HG03439 (cell line): ENCODE measurements around the gene PON2.

Source experiments
- ATAC-seq: cut with Tn5 transposase; IDR thresholded peaks from one replicate; pipeline ENCODE4 v1.9.1; 2021; ENCODE audit warnings: mild to moderate bottlenecking, moderate library complexity; ENCODE audit not compliant: unreplicated experiment

Gene PON2

DNA sequence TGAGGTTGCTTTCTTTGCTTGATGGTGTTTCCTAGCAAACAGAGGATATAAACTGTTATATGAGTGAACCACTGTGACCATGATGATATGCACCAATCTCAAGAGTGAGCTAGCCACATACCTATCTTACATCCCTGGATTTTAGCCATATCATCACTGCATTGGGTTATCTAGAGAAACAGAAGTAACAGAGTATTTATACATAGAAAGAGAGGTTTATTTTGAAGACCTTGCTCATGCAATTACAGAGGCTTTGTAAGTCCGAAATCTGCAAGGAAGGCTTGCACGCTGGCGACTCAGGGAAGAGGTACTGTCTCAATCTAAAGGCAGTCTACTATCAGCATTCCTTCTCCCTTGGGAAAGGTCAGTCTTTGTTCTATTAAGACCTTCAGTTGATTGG, 11.8 kb upstream of the PON2 start:
- no peak for ATAC-seq

DNA sequence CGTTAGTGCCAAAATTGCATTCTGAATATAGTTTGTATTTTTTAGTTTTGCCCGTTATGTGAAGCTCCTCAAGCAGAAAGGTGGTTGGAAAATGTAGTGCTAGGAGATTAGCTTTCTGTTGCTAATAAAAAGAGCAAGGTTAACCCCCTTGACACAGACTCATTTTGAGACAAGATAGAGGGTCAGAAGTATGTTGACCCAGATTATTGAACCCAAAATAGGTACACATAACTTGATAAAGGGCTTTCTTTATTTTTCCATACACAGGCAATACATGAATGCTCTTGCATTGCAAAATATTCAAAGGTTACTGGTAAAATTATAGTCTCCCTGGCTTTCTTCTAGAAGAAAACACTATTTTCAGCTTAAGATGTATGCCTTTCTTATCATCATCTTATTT, 10.0 kb upstream of the PON2 start:
- no peak for ATAC-seq

DNA sequence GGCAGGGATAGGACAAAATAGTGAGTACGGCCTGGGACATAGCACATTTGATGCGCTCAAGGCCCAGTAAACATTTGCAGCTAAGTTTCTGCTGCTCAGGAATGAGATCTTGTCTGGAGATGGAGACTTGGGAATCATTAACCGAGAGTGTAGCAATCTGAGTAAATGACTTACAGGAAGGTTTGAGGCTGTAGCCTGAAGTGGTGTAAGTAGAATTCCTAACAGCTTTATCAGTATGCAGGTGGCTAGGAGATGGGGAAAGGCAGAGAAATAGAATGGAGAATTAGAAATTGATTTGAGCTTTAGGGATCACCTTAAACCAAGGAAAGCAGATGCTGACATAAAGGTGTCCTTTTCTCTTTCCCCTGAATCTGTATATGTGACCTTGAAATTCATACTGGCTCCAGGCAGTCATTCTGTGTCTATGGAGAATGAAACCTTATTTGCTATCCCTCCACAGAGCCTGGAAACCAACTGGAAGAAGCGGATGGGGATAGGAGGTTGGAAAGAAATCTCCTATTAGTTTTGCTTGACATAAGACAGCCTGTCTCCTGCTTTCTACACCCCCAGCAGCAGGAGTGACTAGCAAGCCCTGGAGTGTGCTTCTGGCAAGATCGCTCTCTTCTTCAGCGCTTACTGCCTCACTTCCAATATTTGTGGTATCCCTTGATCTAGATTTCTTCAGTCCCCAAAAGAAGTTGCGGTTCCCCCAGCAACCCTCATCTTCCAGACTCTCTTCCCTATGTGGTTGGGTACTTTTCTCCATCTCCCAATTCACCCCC, 6.4 kb upstream of the PON2 start:
- ATAC-seq = no peak

DNA sequence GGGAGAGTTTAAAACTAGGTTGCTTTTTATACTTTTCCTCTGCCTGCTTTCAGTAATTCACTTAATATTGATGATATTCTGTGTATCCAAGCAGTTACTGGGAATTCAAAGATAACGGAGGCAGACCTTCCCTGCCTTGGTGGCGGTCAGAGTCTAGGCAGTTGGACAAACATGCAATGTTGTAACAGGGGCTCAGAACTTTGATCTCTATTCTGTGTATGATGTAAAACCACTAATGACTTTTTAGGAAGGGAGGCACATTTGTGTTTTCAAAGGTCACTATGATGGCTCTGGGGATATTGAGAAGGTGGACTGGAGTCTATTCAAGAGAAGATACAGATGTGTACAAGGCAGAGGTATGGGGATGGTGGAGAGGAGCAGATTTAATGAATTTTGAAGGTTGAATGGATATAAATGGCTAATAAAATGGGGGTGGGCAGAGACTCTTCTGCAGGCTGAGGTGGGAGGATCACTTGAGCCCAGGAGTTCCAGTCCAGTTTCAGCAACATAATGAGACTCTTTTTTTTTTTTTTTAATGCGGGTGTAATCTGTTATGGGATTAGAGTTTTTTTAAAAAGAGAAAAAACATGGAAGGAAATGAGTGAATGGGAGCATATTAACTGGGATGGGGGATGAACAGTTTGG, 5.7 kb upstream of the PON2 start:
- no peak for ATAC-seq

DNA sequence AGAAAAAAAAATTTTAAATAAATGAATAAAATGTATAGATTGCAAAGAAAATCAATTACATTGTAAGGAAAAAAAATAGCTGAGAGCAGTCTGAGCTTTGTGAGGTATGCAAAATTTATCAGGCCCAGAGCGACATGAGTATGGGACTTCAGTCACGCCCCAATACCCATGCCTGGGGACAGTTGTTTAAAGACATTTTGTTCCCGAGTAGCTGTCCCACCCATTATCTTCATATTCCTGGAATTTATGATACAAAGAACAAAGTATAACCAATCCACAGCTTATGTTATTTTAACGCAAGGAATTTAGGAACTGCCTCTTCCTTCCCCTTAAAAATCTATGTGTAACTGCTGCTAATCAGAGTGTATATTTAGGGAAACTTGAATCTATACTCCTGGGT, 1.6 kb upstream of the PON2 start:
- ATAC-seq = no peak

DNA sequence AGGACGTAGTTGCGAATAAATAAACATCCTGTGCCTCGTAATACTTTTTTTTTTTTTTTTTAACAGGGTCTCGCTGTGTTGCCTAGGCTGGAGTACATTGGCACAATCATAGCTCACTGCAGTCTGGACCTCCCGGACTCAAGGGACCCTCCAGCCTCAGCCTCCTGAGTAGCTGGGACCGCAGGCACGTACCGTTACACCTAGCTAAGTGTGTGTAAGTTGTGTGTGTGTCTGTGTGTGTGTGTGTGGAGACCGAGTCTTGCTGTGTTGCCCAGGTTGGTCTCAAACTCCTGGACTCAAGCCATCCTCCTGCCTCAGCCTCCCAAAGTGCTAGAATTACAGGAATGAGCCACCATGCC, 573 bp upstream of the PON2 start:
- ATAC-seq = no peak

DNA sequence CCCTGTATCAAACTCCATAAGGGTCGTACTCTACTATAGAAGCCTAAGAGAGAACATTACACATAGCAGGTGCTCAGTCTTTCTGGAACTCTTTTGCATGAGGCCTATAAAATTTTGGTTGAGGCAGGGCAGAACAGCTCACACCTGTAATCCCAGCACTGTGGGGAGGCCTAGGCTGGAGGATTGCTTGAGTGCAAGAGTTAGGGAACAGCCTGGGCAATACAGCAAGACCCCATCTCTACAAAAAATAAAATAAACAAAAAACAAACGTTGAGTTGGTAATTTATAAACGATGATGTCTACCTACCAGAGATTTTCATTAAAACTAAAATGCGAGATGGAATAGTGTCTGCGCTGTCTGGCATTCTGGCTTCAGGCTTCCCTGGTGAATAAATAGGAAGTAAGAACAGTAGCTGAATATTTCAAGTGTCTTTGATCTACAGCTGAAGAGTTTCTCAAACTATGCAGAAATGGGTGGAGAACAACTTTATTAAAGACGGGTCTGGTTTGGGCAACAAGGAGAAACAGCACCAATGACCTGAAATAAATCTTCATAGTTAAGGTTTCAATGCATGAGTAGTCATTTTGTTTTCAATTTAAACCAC, 774 bp downstream of the PON2 start:
- ATAC-seq = no peak

DNA sequence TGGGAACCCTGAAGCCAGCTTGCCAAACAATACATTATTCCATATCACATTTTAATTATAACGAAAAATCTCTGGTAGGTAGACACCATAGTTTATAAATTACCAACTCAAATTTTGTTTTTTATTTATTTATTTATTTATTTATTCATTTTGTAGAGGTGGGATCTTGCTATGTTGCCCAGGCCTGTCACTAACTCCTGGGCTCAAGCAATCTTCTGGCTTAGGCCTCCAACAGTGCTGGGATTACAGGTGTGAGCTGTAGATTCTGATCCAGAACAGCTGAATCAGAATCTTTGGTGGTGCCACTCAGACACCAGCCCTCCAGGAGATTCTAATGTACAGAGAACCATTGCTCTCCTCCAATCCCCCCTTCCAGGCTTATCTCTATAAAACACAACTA, 1.7 kb downstream of the PON2 start:
- ATAC-seq = no peak

DNA sequence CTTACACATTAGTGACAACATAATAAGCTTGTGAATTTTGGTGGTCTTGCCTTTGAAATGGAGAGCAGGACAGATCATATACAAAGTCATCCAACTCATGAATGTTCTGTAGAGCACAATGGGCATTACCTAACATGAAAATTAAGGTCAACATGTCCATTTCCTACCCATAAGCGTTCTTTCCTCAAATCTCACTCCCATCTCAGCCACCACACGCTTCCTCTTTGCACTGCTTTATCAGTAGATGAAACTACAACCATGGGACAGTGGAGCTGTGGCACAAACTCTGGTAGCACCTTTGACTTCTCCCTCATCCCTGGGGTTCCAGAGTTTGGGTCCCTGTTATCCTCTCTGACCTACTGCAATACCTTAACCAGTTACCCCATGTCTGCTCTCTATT, 2.2 kb downstream of the PON2 start:
- no peak for ATAC-seq

DNA sequence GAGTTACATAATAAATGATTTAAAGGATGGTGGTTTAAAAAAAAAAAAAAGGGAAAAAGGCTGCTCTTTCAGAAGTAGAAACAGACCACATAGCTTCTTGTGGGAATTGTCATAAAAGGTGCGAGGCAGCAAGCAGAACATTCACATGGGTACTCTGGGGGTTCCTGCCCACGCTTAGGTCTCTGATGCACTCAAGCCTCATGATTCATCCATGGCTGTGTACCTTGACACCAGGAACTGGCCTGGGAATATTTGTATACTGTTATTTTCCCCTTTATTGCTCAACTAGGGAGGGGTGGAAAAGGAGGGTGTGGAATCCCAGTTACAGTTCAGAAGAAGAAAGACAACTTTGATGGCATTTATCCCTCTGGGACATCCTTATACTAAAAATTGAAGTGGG, 4.0 kb downstream of the PON2 start:
- no peak for ATAC-seq

DNA sequence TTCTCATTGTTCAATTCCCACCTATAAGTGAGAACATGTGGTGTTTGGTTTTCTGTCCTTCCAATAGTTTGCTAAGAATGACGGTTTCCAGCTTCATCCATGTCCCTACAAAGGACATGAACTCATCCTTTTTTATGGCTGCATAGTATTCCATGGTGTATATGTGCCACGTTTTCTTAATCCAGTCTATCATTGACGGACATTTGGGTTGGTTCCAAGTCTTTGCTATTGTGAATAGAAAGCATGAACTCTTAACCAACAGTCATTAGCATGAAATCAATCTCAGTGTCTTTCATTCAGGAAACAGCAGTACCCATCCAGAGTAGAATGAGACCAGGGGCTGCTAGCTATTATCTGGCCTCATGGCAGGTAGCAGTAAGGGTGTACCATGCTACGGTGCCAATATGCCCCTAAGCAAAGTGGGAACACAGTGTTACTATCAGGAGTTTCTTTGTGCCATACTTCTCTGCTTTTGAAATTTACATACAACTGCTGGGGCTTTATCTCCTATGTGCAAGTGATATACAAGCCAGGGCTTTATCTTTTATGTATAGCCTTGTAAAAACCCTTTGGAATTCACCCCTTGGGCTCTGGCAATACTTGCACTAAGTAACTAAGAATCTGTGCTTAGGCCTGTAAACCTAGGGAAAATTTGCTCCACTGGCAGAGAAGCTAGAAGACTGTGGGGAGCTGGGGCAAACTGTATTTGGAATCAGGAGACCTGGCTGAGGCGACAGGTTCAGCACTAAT, 5.4 kb downstream of the PON2 start:
- no peak for ATAC-seq

DNA sequence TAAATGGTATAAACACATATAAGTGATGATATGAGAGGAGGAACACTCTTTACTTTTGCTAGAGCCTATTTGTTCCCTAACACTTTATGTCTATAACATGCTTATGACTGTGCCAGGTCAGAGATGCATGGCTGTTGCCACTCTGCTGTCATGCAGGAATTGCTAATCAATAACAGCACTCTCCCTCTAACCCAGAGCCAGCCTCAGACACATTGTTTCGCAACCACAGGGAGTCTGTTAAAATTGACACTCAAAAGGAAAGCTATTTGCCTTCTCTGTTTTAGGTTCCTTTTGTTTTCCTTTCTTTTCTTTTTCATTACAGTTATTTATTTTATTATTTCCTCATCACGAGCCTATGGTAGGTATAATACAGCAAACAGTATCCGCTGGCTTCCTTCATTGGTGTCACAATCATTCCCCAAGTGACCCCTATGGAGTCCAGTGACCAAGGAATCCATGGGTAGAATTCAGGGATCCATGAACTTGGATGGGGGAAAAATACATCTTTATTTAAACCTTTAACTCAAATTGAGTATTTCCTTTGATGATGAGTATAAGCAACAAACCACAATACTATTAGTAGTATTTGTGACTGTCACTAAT, 6.8 kb downstream of the PON2 start:
- ATAC-seq = no peak

DNA sequence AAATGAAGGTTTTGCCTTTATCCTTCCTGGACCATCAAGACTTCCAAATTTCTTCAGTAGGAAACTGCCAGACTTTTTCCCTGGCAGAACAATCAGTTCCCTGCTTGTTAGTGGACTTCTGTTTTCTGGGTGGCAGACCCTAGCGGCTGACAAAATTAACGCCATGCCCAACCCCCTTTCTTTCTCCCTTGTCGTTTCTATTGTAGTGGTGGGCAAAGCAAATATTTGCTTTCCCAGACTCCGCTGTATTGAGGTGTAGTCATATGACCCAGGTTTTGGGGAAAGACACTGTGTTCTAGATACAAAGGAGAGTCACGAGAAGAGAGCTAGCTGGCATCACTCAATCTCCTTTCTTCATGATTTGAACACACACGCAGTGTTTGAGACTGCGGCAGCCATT, 7.7 kb downstream of the PON2 start:
- ATAC-seq = no peak

DNA sequence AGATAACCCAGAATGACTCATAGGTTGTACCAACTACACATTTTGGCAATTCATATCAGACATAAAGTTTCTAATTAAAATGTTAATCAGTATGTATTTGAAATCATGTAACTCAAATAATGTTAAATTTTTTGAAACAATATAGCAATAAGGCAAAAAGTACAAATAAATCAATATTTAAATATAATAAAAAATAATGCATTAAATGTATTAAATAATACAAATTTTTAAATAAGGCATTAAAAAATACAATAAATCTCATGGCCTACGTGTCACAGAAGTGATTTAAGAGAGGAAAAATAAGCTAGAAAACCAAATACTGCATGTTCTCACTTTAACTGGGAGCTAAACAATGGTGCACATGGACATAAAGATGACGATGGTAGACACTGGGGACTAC, 9.1 kb downstream of the PON2 start:
- ATAC-seq = no peak

DNA sequence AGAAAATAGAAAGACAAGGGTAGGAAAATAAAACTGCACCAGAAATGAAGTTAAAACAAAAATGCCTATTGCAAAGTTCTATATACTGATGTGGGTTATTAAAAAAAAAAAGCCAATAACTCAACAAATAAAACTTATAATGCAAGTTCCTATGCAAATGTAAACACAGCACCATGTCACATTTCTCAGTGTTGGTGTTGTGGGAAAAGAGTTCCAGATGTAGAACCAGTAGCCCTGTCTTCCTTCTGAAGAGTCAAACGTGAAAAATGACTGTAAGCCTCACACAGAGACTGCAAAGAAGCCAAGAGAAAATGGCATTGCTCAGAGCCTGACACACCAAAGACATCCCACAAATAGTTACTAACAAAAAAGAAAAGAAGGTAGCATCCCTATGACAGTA, 10.1 kb downstream of the PON2 start:
- ATAC-seq = no peak

DNA sequence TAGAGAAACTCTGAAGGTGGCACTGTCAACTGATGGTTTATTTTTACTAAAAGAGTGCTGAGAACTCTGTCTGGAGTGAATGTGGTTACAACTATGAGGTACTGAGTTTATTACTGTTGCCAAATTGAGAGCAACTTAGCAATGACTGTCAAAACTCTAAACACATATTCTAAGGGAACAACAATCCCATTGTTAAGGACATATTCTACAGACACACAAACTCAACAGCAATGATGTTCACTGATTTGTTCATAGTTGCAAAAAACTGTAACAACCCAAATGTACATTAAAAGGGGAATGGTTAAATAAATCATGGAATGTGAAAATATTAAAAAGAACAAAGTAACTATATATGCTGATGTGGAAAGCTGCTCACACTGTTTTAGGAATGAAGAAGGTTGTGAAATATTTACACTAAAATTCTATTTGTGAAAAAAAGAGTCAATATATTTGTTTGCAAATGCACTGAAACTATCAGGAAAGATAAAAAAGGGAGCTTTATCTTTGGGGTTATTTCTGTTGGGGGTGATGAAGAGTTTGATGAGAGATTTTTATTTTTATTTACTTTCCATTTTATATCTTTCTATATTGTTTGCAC, 12.9 kb downstream of the PON2 start:
- no peak for ATAC-seq

DNA sequence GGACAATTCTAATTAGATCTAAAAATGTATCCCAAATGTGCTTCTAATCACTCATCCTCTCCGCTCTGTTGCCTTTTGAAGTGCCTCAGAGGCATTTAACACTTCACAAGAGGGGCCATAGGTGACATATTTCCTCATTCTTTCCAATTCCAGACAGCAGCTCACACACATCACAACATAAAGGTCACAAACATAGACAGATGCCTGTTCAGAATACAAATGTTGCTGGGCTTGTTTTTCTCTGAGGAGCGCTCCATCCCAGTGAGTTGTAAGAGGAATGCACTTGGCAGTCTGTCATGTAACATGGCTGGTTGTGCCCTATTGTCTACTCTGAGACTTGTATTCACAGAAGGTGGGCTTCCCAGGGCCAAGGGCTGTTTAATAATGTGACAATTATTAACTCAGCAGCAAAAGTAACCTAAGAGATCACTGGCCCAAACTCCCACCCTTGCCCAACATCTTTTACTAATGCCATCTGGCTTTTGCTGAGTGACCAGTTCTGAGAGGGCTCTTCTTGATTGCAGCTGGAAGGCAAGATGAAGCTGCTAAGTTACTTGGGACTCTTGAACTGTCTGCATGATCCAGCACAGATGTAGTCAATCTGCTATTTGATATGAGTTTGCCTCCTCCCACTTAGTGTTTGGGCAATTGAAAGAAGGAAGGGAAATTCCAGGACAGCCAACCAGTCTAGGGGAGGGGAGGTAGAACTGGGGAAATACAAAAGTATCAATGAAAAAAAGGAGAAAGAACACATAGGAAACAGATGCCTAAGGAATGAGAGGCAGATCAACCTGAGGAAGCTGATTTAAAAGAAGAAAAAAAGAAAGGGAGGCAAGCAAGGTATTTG, 13.6 kb downstream of the PON2 start:
- ATAC-seq = no peak

DNA sequence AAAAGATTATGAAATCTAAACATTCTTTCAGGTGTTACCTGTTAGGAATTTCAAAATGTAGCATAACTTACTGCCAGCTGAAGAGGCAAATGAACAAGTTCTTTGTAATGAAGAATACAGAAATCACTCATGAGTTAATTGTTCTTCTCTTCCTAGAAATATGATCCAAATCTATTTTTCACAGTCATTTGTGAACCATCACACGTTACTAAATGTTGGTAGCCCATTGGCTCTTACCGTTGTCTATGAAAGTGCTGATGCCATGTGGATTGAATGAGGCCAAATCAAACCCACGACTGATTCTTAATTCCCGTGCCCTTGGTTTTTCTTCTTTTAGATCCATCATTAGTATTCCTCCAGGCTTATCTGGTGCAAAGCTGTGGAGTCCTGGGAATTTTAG, 22.8 kb downstream of the PON2 start:
- ATAC-seq = no peak

DNA sequence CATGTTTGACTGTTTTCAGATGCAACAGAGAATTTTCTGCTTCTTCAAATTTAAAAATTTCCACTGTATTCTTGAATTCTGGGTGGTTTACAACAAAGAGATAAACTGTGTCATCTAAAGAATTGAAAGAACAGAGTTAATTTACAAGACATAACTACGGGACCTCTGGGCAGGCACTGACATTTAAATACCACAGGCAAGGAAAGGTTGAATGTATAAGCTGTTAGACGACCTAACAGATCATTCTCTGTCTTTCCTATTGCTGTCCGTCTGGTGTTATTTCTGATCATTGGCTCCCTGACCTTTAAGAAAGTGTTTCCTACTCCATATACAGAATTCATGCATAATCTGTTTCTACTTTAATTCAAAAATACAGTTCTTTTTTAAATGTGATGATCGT, 23.2 kb downstream of the PON2 start:
- no peak for ATAC-seq

DNA sequence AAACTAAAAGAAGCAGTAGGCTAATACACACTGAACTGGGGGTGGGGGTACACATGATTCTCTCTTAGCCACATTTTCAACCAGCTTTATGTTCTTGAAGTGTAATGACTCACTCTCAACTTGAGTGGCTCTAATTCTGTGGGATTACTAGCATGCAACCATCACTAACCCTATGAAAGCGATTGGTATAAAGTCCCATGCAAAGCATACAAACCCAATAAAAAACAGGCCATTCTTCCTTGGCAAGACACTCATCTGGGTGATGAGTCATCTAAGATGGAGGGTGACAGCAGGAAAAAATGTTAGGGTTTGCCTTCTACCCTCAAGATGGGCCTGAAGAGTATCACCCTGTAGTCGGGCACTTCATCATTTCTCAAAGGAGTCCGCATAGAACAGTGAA, 23.8 kb downstream of the PON2 start:
- ATAC-seq = no peak
